Stimulated activated CD4-positive, alpha-beta T cell treated with anti-CD3 and anti-CD28 coated beads, TNF-alpha, amount 100 ng/mL, for 1 hour (primary cell): ENCODE data around the gene RHBDD1.

ENCODE experiments used
- DNase-seq, 3 donors: peaks; one replicate each; pipeline ENCODE4 v3.0.0-alpha.2; 2020; ENCODE audit warnings: low read depth in 3 of 3, low spot score in 1 of 3

RHBDD1 gene

DNA sequence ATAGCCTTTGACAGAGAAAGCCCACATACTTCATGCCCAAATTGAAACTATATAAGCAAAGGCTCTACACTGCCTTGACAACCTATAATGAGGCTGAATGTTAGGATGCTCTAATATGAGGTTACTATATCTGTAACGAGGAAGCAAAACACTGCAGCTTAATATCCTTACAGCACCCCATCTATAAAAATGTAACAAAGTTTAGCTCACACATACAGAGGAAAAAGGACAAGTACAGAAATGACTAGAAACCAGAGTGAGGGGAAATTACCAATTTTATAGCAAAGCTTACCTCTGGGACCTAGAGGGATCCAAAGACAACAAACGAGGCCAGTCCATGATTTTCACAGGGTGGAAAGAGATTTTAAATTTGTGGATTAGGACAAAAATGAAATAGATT is 189.7 kb downstream of the RHBDD1 start:
- no peak for DNase-seq

DNA sequence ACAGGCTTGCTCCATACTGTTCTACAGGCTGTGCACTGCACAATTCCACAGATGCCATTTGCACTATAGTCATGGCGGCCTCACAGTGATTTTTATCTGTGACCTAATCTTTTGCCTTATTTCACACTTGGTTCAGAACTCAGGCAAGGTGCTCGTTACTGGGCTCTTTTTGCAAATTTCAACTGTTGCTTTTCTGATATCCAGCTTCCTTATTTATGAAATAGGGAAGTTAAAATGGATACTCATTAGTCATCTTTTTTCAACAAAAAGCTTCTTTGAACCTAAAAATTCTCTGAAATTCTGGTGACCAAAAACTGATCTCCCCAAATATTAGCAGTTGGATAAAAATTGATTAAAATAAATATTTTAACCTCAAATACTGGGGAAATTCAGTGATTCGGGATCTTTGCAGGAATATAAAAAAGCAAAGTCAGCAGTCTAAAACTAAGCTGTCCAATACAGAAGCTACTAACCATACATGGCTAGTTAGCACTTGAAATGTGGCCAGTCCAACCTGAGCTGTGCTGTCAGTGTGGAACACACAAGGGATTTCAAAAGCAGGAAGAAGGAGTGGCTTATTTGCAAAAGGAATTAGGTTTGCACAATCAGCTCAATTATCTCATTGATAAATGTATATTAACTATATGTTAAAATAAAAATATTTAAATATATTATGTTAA is 193.7 kb downstream of the RHBDD1 start:
- DNase-seq: no peak

DNA sequence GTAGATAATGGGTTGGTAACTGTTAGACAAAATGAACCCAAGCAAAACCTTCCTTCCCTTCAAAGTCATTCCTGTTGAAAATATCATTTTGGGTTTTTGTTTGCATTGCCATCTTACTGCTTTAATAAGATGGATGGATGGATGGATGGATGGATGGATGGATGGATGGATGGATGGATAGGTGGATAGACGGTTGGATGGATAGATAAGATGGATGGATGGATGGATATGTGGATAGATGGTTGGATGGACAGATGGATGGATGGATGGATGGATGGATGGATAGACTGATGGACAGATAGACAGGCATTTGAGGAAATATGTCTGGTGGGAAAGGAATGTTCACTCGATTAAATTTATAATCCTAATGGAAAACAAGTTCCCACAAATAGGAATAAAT is 194.9 kb downstream of the RHBDD1 start:
- DNase-seq: no peak

DNA sequence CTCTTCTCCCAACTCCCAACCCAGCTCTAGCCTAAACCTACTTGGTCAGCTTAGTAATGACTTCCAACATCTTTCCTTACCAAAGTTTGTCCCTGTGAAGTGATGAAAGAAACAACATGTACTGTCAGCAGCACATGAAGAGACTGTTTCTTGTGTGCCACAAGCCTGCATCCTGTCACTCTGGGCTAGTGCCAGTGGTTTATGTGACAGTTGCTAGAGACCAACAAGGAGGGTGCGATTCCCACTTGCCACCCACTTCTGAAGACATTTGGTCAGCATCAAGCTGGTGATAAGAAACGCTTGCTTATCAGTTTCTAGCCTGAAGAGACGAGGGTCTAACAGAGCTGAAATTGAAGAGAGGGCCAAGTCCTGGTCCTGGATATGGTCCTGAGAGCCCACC is 195.5 kb downstream of the RHBDD1 start:
- DNase-seq: no peak

DNA sequence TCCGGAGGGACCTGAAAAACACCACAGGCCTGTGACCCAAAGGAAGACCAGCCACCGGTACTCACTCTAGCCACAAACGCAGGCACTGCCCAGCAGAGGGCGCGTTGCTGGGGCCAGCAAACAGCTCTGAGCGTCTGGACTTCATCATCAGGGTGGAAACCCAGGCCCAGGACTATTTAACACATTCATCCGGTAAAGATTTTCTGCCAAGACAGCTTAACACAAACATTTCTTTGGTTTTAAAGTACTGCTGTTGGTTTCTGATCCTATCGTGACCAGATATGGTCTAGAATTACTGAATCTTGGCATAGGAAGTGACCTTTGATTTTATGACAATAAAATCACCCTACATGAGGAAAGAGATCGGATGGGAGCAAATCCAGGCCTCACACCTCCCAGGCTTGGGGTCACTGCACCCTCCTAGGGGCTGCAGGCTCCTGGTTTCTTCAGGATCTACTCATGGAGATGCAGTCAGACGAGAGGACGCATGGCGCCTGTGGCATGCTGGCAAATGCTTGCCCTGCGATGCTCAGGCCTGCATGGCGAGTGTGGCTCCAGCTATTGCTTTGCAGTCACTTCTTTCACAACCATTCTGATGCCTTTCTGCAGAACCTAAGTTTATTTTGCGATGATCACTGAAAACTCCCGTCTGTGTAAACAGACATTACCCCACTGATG is 197.8 kb downstream of the RHBDD1 start:
- DNase-seq: peak in 1 of 3 donors; percentile 6

DNA sequence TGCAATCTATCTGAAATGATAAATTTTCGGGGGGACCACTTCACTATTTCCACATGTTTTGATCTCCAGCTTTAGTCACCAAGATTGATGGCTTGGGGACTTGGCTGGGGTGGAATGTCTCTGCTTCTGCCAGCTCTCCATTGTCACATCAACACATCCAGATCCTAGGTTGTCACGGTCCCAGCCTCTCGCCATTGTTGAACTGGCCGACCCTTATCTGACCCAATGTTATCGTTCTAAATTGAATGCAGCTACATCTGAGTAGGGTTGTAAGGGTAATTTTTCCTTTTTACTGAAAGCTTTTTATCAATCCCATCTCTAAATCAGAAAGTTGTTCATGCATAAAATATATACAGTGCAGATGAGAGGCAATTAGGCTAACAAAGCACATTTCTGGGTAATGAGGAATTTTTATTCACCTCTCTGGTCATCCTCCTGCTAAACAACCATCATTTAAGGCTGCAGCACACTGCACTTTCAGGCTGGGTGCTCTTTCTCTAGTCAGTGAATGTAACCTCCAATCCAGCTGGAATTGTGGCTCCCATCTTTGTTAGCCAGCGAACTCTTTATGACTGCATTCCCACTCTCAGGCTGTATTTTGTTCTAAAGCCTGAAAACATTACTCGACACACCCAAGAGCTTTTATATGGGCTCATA is 200.0 kb downstream of the RHBDD1 start:
- DNase-seq: no peak

DNA sequence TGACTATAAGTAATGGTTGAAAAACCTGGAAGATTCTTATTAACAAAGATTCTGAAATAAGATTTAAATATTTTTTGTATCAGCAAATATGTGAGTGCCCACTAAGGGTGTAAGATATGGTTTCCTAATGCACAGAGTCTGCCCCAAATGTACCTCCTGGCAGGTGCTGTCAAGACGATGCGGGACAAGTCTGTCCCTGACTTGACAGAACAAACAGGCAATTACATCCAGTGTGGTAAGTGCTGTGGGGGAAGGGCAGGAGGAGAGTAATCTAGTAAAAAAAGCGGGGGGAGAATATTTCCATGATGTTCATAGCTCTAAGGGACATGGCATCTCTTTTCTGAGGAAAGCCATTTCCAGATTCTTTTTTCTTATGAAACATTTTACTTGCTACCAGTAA is 200.7 kb downstream of the RHBDD1 start:
- no peak for DNase-seq

DNA sequence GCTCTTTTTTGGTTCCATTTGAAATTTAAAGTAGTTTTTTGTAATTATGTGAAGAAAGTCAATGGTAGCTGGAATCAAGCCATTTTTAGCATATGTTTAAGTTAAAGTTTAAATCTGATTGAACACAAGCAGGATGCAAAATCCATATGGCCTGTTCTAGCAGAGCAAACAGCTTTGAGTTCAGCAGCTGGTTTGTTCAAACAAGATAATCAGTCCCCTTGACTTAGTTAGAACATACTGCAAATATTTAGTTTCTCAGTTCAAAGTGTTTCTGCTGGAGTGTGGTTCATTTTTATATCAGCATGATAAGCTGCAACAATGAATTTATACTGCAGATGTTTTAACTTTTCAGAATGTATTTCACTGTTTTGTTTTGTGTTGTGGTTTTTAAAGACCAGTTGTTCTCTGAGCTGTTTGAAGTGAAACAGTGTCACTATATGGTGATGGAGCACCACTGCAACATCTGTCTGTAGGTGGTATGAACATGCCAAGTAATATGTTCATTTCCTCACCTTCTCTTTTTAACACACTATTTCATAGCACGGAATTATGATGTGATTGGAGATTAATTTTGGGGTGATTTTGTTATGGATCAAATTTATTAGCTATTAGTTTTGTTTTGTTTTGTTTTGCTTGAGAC is 202.8 kb downstream of the RHBDD1 start:
- DNase-seq: no peak

DNA sequence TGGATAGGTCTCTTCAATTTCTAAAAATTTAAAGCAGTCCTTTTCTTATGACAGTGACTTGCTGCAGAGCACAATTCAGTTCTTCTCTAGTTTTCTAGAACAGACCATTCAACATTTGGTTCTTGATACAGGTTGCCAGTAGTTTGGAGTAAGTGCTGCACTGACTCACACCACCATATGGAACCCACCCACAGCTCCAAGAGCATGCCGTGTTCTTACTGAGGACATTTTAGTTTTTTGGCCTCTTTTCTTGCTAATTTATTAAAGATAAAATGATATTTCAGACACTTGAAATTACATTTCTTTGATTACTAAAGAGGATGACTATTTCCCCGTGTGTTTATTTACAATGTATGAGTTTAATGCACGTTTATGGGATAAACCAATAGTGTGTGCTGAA is 208.1 kb downstream of the RHBDD1 start:
- DNase-seq: no peak
